Endothelial cell of umbilical vein (primary cell): Measurements from ENCODE around the gene DESI1. TPM values are rescaled to one million over a fixed set of nuclear protein-coding genes. Genes with fewer than 3 reads are reported as not detected.

Source experiments
- BruUV-seq: library from RNA; stranded (reverse); fragments of 400-500 nt; replicated peaks from 2 replicates; lab custom pipeline; 2021; lab: Mats Ljungman, UMichigan
- CTCF ChIA-PET: fragments of 300-600, 350-600 bp; sonication (Branson Sonifier 250); formaldehyde crosslinking; loops from one replicate; lab custom pipeline; 2021; ENCODE audit warnings: antibody characterized with exemption, inconsistent platforms; lab: Charles Lee
- POLR2A ChIA-PET: fragments of 300-600, 350-600 bp; sonication (Branson Sonifier 250); formaldehyde crosslinking; loops from one replicate; lab custom pipeline; 2021; ENCODE audit warnings: antibody characterized with exemption, inconsistent platforms; lab: Charles Lee
- DNase-seq: peaks from one replicate; pipeline ENCODE4 v3.0.0-alpha.2; 2011; ENCODE audit warnings: low read depth, low spot score
- FAIRE-seq: peaks from 2 replicates; lab custom pipeline; 2011; peaks lifted over from hg19 to GRCh38; lab: Jason Lieb, UNC
- H2AFZ ChIP-seq: 2 replicates; pipeline ENCODE4 v1.6.0; 2012; ENCODE audit warnings: low read depth, low read length, control low read depth, inconsistent platforms
- H3K27ac ChIP-seq: 2 replicates; pipeline ENCODE4 v1.5.1; 2011; ENCODE audit warnings: low read depth, mild to moderate bottlenecking, control low read depth, low read length, moderate library complexity; ENCODE audit not compliant: insufficient read depth
- H3K27me3 ChIP-seq, 2 experiments: 2 replicates each; pipeline versions ENCODE4 v1.6.0 to v1.6.1; 2011; ENCODE audit warnings: low read length in 2 of 2, mixed read lengths in 1 of 2; ENCODE audit not compliant: control insufficient read depth in 2 of 2, insufficient read depth in 2 of 2
- H3K36me3 ChIP-seq, 2 experiments: 2 replicates in 1 of 2; 3 replicates in 1 of 2; pipeline ENCODE4 v1.5.1; 2011; ENCODE audit warnings: low read length in 2 of 2, mild to moderate bottlenecking in 1 of 2, moderate library complexity in 1 of 2; ENCODE audit not compliant: control insufficient read depth in 2 of 2, insufficient read depth in 2 of 2; ENCODE audit errors: extremely low read depth in 1 of 2
- H3K4me1 ChIP-seq: 3 replicates; pipeline ENCODE4 v1.5.1; 2011; ENCODE audit warnings: mild to moderate bottlenecking, low read length; ENCODE audit not compliant: control insufficient read depth, insufficient read depth; ENCODE audit errors: extremely low read depth
- H3K4me2 ChIP-seq: 2 replicates; pipeline ENCODE4 v1.6.1; 2011; ENCODE audit warnings: low read length, control low read depth, mixed read lengths; ENCODE audit not compliant: insufficient read depth
- H3K4me3 ChIP-seq, 3 experiments: fragments of 200-600 bp in 1 of 3; sonication (generic), shearing (Covaris generic) in 1 of 3; replicated peaks in 1 of 3; 2 replicates each; pipeline ENCODE4 v1.5.1; 2011 to 2016; ENCODE audit warnings: control low read depth in 3 of 3, low read length in 3 of 3, mild to moderate bottlenecking in 2 of 3, inconsistent platforms in 1 of 3, low read depth in 1 of 3, moderate library complexity in 1 of 3; ENCODE audit not compliant: insufficient read depth in 1 of 3
- H3K79me2 ChIP-seq: 2 replicates; pipeline ENCODE4 v1.6.0; 2012; ENCODE audit warnings: low read length, inconsistent platforms; ENCODE audit not compliant: control insufficient read depth, insufficient read depth
- H3K9ac ChIP-seq: replicated peaks from 2 replicates; pipeline ENCODE3; 2011; ENCODE audit warnings: low read length, control low read depth; ENCODE audit not compliant: insufficient read depth; ENCODE audit errors: extremely low read depth
- H3K9me1 ChIP-seq: replicated peaks from 3 replicates; pipeline ENCODE4 v1.6.0; 2011; ENCODE audit warnings: mild to moderate bottlenecking, low read length; ENCODE audit not compliant: control insufficient read depth, insufficient read depth; ENCODE audit errors: extremely low read depth
- H3K9me3 ChIP-seq: replicated peaks from 2 replicates; pipeline ENCODE4 v1.5.1; 2012; ENCODE audit warnings: low read length, inconsistent platforms; ENCODE audit not compliant: control insufficient read depth, insufficient read depth
- H4K20me1 ChIP-seq: replicated peaks from 2 replicates; pipeline ENCODE3; 2011; ENCODE audit warnings: mild to moderate bottlenecking, low read length; ENCODE audit not compliant: control insufficient read depth, insufficient read depth; ENCODE audit errors: extremely low read depth
- EZH2 ChIP-seq: IDR thresholded peaks from 2 replicates; pipeline ENCODE4 v1.6.1; 2012; ENCODE audit warnings: borderline replicate concordance, low read depth, mild to moderate bottlenecking, moderate library complexity, low read length, inconsistent platforms; ENCODE audit not compliant: severe bottlenecking
- FOS ChIP-seq: IDR thresholded peaks from 2 replicates; pipeline ENCODE4 v1.6.1; 2011; ENCODE audit warnings: mild to moderate bottlenecking, low read length, moderate library complexity, borderline replicate concordance; ENCODE audit not compliant: insufficient read depth
- GATA2 ChIP-seq: IDR thresholded peaks from 2 replicates; pipeline ENCODE4 v1.7.0; 2011; ENCODE audit warnings: low read depth, mild to moderate bottlenecking, moderate library complexity, mixed read lengths, low read length; ENCODE audit not compliant: insufficient read length, insufficient read depth
- JUN ChIP-seq: IDR thresholded peaks from 2 replicates; pipeline ENCODE4 v1.6.1; 2011; ENCODE audit warnings: borderline replicate concordance, low read depth; ENCODE audit not compliant: insufficient read length, insufficient read depth
- MYC ChIP-seq: IDR thresholded peaks from one replicate; pipeline ENCODE4 v1.6.1; 2011; ENCODE audit warnings: mild to moderate bottlenecking, low read depth, low read length
- POLR2A ChIP-seq: IDR thresholded peaks from 2 replicates; pipeline ENCODE4 v1.6.1; 2012; ENCODE audit warnings: low read depth, mild to moderate bottlenecking, control low read depth, low read length
- POLR2AphosphoS5 ChIP-seq: IDR thresholded peaks from 2 replicates; pipeline ENCODE4 v1.6.1; 2012; ENCODE audit warnings: low read depth, mild to moderate bottlenecking, control low read depth, low read length, moderate library complexity; ENCODE audit not compliant: insufficient read depth
- dilution Hi-C: fragments of 300-500 bp; cut with MboI; formaldehyde crosslinking; loops from one replicate; pipeline ENCODE4 v1.15.0; 2019; ENCODE audit warnings: low sequenced_read_pairs; ENCODE audit not compliant: extremely low pct_ligation_motif_present
- intact Hi-C: fragments of 100-400 bp; cut with micrococcal nuclease; formaldehyde crosslinking; loops from one replicate; pipeline ENCODE4 v1.10.0; 2022
- polyA plus RNA-seq, 4 experiments: library from polyadenylated mRNA; depleted of rRNA in 3 of 4; stranded (reverse) in 3 of 4; unstranded in 1 of 4; fragments of >200 nt; gene quantifications; 2 replicates each; pipeline versions ENCODE4 v1.2.1 to v1.2.3, GENCODE V29; 2011 to 2012; ENCODE audit warnings: missing spikeins in 1 of 4
- total RNA-seq: library from RNA; stranded (reverse); gene quantifications from 2 replicates; pipeline ENCODE4 v1.2.3, GENCODE V29; 2021
- TF ChIP-seq, protein P1 (sequence below), 2 donors: IDR thresholded peaks; 1 replicate in 1 of 2; 2 replicates in 1 of 2; pipeline ENCODE4 v1.5.1; 2011; ENCODE audit warnings: low read length in 2 of 2, mild to moderate bottlenecking in 2 of 2, moderate library complexity in 2 of 2, control low read depth in 1 of 2, inconsistent platforms in 1 of 2, low read depth in 1 of 2; ENCODE audit not compliant: insufficient read depth in 1 of 2; ENCODE audit errors: extremely low read depth in 1 of 2
- TF ChIP-seq, protein P2 (sequence below): IDR thresholded peaks from 2 replicates; pipeline ENCODE4 v1.6.1; 2011; ENCODE audit not compliant: insufficient read depth, insufficient read length

DESI1 gene
- total and polyA plus RNA-seq, 2 donors (not counting 3 experiments of a cell fraction or from before 2014, with no cell fraction given) = 36.8 to 59.1 TPM

DNA sequence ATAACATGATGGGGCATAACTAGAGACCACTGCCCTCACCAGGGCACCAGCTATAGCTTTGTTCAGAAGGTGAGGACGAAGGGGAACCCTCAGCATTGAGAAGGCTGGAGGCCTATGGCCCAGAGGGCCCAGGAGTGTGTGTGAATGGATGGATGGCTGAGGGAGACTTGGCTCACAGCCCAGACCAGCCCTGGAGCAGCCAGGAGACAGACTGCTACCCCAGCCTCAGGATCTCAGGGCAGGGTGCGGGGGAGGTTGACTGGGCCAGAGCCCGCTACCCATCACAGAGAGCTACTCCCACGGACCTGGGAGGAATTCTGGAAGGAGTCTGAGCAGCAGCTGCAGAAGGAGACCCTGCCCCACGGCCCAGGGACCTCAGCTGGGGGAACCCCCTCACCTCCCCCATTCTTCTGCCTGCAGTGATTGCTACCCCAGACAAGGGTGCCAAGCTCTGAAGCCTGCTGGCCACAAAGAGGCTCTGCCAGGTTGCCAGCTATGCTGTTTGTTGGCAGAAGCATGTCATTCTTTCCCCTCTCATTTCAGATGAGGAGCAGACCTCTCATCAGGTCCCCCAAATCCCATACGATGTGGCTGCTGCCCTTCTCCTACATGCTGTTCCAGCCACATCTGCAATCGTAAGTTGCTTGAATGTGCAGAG is 65.4 kb downstream of the DESI1 start:
- CTCF ChIA-PET = interaction anchor here (1.0 to 3.7 kb wide), 4 partner anchors 9 to 34 kb away, joined by 3 to 18 read pairs (median 5); partner anchors contain the start of genes PMM1 and POLR3H
- H3K9me3 ChIP-seq = no peaks in the 10 kb centered on the region
- intact Hi-C loops = no loop called here

DNA sequence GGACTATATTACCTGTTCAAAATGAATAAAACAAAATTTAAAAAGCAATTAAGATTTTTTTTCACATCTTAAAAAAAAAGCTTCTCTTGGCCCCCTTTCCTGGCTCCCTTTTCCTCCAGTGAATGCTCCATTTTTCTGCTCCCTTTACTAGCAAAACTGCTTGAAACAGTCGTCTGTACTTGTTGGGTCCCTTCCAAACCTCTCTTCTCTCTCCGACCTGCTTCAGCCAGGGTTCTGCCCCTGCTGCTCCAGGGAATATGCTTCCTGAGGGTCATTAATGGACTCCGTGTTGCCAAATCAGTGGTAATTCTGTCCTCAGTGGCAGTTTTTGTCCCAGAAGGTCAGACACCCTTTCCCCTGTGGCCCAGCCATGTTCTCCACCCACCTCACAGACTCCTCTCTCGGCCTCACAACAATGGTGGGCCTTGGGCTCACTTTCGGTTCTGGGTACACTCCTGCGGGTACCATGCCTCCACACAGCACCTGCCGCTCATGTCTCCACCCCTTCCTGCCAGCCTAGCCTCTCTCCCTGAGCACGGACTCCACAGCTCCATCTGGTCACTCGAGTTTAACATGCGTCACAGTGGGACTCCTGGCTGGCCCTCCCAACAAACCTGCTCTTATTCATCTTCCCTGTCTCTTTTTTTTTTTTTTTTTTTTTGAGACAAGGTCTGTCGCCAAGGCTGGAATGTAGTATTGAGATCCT is 68.8 kb downstream of the DESI1 start:
- intact Hi-C loops = no loop called here
- Histone ChIP-seq H3K27ac (no peak overlapping the region), H3K4me3 (no peak overlapping the region), H3K9me3 (no peaks in the 10 kb centered on the region), H3K4me2 (no peak overlapping the region), H2AFZ (no peak overlapping the region), H3K79me2 (no peaks in the 10 kb centered on the region), H3K9ac (no peak overlapping the region), H3K27me3 (no peaks in the 10 kb centered on the region), H3K4me1 (no peaks in the 10 kb centered on the region), H3K36me3 (no peaks in the 10 kb centered on the region), H3K9me1 (no peaks in the 10 kb centered on the region), H4K20me1 (no peaks in the 10 kb centered on the region)
- dilution Hi-C loops = no loop called here
- ChIA-PET POLR2A (no interaction called here), CTCF (interaction anchor here (0.7 to 2.3 kb wide), 2 partner anchors 8 to 19 kb away, joined by 3 to 11 read pairs; partner anchors contain the start of gene POLR3H)
- BruUV-seq = no TSS peak
- no peak for TF ChIP-seq POLR2AphosphoS5
- no peak for TF ChIP-seq EZH2
- TF ChIP-seq, protein P1, sequence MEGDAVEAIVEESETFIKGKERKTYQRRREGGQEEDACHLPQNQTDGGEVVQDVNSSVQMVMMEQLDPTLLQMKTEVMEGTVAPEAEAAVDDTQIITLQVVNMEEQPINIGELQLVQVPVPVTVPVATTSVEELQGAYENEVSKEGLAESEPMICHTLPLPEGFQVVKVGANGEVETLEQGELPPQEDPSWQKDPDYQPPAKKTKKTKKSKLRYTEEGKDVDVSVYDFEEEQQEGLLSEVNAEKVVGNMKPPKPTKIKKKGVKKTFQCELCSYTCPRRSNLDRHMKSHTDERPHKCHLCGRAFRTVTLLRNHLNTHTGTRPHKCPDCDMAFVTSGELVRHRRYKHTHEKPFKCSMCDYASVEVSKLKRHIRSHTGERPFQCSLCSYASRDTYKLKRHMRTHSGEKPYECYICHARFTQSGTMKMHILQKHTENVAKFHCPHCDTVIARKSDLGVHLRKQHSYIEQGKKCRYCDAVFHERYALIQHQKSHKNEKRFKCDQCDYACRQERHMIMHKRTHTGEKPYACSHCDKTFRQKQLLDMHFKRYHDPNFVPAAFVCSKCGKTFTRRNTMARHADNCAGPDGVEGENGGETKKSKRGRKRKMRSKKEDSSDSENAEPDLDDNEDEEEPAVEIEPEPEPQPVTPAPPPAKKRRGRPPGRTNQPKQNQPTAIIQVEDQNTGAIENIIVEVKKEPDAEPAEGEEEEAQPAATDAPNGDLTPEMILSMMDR (IDR thresholded peaks at IDR 0.05; ENCODE audit: extremely low read depth in 1 of 2, insufficient read depth in 1 of 2, low read depth in 1 of 2, low read length in 2 of 2) = no peak
- TF ChIP-seq FOS = no peak
- TF ChIP-seq GATA2 = no peak
- no peak for TF ChIP-seq JUN
- no peak for TF ChIP-seq POLR2A
- TF ChIP-seq MYC = no peak
- TF ChIP-seq, protein P2, sequence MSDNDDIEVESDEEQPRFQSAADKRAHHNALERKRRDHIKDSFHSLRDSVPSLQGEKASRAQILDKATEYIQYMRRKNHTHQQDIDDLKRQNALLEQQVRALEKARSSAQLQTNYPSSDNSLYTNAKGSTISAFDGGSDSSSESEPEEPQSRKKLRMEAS = no peak
- FAIRE-seq (no peak), DNase-seq (no peak)

More for the DNA sequence above, 65.4 kb downstream of the DESI1 start:
- peaks cover 0 to 3% of the 10 kb centered on the region in 2 experiments for H3K27me3 ChIP-seq
- no peaks in the 10 kb centered on the region for H3K9me1 ChIP-seq
- H2AFZ ChIP-seq = no peak overlapping the region
- BruUV-seq = no TSS peak
- no peak for FAIRE-seq
- H3K27ac ChIP-seq = no peak overlapping the region
- H3K79me2 ChIP-seq = no peaks in the 10 kb centered on the region
- no peaks in the 10 kb centered on the region for H3K4me1 ChIP-seq
- POLR2A ChIA-PET = no interaction called here
- no peak overlapping the region for H3K9ac ChIP-seq
- no peaks in the 10 kb centered on the region for H4K20me1 ChIP-seq
- dilution Hi-C loops = no loop called here
- no peak for DNase-seq
- no peak overlapping the region for H3K4me3 ChIP-seq
- H3K36me3 ChIP-seq = no peaks in the 10 kb centered on the region
- TF ChIP-seq, protein P2 = no peak
- TF ChIP-seq EZH2 (no peak), MYC (no peak), POLR2A (no peak), GATA2 (no peak), FOS (no peak), JUN (no peak)
- H3K4me2 ChIP-seq = no peak overlapping the region
